GM21576 (cell line): Measurements from ENCODE around the gene INPP4B.
A peak's percentile ranks its signal among the peaks of the same experiment; 100 is the strongest.

Source experiments
- ATAC-seq: cut with Tn5 transposase; IDR thresholded peaks from one replicate; pipeline ENCODE4 v1.9.1; 2021; ENCODE audit warnings: mild to moderate bottlenecking, moderate library complexity; ENCODE audit not compliant: unreplicated experiment

The INPP4B gene

DNA sequence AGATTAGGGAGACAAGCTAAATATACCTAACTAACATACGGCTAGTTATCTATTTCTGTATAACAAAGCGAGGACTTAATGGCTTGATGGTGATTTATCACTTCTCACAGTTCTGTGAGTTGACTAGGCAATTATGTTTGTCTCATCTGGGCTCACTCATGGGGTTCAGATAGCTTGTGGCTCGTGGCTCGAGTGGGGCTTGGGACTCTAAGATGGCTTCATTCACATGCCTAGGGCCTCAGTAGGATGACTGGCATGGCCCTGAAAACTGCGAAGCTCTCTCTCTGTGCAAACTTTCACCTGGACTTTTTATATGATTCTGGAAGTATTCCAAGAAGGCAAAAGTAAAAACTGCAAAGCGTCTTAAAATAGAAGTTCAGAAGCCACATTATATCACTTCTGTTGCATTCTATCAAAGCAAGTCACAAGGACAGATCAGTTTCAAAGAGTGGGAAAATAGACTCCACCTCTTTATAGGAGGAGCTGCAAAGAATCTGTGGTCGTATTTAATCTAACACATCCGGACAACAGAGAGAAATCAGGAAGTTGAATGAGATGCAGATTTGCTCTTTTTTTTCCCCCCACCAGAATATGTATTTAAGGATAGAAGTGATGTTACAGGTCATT, 491.2 kb downstream of the INPP4B start:
- ATAC-seq, result no peak

DNA sequence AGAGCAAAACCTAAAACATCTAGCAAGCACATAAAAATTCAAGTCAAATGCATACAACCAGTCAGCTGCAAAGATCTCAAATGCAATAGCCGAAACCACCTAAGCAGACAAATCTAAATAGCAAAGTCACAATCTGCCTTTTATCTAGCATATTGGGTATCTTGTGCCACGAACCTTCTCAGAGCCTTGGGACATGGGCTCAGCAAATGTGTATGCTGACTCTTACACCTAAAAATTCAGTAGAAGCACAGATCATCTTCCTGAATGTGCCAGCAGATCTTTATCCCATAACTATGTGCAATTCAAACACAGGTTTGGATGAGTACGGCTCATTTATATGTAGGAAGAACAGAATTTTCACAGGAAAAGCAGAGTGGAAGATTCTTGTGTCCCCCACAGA, 492.1 kb downstream of the INPP4B start:
- no peak for ATAC-seq

DNA sequence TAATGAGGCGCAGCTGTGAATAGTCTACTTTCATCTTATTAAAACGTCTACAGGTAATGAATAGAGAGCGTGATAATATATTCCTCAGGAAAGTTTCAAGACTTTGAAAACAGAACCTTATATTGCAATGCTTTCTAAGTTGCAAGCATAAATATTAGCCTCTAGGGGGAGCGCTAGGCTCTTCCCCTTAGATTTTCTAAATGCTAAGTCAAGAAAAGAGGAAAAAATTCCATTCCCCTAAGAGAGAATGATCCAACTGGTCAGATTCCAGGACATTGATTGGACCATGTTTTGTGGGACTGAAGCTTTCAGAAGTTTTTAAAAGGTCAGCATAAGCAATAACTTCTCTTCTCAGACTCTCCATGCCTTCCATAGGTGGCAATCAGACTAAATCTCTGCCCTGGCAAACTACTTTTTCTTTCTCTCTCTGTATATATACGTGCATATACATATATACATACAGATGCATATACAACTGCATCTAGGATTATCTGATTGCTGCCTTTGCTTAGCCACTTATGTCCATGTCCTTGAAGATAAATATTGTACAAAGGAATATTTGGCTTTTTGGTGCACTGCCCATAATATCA, 492.9 kb downstream of the INPP4B start:
- peak; percentile 63 for ATAC-seq

DNA sequence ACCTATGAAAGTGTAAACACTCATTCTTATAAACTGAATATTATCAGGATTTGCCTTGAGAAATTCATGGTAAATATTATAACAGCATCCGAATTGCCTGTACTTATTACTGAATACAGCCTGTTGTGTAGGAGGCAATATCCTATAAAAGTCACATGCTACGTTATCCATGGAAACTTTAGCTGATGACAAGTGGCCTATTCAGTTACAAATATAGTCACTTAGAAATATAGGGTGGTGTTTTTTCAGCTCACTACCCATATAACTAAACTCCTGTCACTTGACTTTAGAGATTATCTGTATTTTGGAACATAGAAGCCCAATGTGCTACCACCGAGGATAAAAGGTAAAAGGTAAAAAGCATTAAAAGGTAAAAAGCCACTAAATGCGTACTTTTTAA, 493.4 kb downstream of the INPP4B start:
- ATAC-seq, result no peak

DNA sequence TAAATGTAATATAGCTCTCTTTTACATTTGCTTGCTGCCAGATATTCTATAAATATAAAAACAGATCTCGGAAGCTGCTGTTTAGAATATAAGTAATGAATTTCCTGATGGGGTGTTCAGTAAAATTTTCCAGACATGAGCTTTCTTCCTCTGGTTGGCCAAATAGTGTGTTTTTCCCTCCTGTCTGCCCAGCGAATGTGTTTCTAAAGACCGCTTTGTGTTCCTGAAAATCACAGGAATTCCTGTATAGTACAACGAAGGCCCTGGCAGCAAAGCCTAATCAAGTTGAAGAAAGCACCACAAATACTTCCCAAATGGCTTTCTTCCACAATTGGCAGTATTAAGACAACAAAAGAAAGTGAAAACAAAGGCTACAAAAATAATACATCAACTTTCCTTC, 494.1 kb downstream of the INPP4B start:
- ATAC-seq, result no peak

DNA sequence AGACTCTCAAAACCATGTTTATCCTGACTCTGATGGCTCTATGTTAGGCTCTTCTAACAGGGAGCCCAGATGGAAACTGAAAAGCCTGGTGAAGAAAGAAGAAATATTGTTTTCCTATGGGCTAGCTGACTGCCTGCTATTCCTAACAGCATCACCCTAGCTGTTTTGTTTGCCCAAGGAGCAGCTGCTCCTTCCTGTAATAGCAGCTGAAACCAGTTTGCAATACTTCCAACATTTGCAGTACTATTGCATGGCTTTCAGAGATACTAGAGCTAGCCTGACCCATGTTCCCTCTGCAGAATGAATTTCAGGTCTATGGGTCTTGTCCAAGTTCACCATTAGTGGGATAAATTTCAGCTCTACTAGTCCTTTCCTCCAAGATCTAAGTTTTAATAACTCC, 495.2 kb downstream of the INPP4B start:
- ATAC-seq, result no peak

DNA sequence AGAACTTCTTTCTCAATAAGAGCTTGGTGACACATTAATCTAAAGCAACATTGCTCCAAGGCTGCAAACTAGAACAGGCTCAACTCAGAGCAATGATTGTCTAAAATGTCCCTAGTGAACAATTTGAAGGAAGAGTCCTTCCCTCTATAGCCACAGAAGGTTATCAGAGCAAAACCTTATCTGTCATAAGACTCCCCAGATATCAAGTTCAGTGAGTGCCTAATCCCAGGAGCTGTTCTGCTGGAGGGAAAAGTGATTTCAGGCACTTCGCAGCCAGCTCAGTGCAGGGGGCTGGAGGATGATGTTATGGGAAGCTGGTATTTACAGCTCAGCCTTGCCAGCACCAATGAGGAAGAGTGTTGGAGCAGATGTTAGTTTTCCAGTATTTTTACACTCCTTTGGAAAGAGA, 497.5 kb downstream of the INPP4B start:
- no peak for ATAC-seq

DNA sequence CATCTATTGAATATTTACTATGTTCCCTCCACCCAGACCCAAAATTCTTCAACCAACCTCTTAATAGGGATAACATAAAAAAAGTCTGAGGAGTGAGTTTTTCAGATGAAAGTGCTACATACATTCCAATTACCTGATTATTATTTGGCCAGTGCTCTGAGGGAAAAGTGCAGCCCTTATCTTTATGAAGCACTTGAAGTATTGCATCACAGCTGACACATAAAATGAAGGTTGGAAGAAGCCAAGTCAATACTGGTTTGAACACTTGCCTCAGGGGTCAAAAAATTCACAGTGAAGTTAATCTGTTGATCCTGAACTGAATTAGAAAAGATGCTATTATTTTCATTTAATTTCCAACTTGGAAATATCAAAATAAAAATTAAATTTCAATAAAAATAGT, 498.9 kb downstream of the INPP4B start:
- no peak for ATAC-seq

DNA sequence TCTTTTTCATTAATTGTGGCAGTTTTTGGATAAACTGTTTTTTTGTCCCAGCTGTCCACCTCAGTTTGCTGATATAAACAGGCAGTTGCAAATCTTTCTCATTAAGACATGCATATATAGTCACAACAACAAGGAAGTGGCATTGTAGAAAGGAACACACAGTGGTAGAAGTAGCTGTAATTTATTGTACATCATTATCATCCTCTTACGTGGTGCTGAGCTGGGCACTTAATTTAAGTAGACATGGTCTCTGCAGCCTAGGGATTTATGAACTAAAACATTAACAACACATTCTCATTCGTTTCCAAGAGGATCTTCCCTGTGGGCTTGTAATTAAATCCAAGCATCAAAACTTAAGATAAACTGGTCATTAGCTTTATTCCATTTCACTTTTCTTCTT, 500.2 kb downstream of the INPP4B start:
- ATAC-seq, result no peak

DNA sequence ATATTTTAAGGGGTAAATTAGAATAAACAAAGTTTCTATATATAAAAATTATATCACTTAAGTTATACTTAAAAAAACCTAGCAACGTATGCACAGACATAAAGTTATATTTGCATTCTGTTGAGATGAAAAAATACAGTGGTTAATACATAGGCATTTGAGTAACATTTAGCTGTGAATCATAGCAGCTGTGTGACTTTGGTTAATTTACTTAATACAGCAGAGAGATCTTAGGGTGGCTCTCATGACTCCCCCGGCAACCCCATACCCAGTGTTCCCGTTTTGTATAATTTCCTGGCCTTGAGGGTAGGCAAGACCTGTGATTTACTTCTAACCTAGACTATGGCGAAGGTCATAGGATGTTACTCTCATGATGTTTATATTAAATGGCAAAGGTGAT, 504.8 kb downstream of the INPP4B start:
- ATAC-seq, result no peak

DNA sequence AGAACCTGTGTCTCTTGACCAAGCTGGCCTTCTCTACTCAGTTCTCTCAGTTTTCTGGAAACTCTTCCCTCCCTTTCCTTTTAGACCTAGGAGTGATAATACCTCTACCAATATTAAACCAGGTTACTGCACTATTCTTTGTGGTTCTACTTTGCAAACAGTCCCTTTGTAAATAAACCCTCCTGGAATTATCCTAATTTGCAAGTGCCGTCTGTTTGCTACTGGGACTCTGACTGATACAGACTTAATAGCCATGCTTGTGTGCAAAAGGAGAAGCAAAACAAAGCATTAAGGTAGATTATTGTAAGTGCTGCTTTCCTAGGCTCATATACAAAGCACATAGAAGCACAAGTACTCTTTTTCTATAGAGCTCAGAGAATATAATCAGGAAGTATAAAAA, 507.0 kb downstream of the INPP4B start:
- no peak for ATAC-seq

DNA sequence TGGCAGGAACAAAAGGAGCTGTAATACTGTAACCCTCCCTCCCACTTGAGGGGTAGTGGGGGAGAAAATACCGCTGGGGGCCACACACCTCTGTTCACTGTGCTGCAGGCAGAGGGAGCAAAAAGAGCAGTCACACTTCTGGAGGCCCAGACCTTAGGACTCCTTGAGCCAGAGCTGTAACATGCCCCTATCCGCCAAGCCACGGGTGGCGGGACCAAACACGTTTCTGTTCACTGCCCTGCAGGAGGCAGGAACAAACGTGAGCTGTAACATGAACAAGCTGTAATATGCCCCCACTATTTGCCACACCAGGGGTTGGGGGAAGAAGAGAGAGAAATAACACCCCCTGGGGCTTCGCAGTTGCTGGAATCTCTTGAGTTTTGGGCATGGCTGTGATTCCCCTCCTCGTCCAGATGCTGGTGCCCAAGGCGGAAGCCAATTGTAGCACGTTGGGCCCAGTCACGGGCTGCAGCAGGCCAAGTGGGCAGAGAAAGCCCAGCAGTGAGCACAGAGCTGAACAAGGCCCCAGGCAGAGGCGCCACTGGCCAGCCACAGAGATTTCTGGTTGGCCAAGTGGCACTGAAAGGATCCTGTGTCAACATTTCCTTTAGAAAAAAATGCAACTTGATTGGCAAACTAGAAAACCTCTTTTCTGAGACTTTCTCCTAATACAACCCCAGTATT, 509.7 kb downstream of the INPP4B start:
- no peak for ATAC-seq

DNA sequence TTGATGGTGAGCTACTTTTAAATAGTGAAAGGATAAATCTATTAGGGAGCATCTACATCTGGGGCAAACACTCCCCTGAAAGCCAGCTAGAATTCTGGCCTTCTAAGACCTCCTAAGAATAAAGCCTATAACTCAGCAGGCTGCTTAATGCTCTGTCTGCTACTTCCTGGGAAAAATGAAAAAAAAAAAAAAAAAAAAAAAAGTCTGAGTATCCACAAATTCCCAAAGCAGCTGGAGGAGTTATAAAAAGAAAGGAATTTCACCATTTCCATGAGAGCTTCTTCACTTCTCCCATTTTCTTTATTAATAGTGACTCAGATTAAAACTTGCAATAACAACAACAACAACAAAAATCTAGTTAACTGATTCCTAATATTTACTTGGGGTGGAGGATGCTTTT, 511.2 kb downstream of the INPP4B start:
- no peak for ATAC-seq

DNA sequence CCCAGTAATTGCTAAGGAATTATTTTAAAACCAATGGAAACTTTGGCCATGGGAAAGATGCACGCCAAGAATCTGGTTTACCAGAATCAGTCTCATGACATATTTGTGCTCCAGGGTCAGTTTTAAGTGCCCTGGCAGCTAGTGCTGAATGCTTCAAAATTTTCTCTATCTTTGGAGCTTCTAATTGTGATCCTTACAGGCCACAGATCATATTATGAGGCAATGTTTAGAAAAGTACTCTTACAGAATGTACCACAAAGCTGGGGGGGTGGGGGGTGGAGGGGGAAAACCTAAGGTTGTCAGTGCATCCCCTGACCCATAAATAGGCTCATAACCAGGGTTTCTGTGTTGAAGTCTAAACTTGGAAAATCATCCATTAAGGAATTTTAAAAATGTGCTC, 514.5 kb downstream of the INPP4B start:
- no peak for ATAC-seq

DNA sequence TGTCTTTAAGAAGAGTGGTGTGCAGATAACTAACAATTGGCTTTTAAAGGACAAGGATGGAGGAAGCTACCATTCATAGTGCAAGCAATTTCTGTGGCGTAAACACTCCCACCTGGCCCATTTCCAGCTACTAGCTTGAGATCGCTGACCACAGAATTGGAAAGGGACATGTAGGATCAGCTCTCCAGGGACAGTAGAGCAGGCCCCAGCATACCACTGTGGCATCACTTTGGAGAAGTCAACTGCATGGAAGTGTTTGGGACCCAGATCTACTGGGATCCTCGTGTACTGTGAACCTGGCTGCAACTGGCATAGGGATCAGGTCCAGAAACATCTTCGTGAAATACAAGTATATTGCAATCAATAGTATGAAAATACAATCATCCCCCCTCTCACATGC, 515.0 kb downstream of the INPP4B start:
- no peak for ATAC-seq

DNA sequence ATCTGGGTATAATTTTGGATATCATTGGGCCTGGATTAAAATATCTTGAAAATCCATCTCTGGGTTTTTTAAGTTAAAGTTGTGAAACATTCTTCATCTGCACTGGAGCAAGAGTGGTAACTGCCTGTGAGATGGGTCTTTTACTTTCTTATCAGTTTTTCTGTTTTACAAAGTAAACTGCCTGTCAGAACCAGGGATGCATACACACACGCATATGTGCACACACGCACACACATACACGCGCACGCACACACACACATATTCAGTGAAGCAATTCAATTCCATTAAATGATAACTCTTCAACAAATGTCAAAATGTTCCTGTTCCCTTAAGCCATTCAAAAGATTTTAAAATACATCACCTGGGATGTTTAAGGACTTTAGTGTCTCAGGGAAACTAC, 515.8 kb downstream of the INPP4B start:
- ATAC-seq, result no peak

DNA sequence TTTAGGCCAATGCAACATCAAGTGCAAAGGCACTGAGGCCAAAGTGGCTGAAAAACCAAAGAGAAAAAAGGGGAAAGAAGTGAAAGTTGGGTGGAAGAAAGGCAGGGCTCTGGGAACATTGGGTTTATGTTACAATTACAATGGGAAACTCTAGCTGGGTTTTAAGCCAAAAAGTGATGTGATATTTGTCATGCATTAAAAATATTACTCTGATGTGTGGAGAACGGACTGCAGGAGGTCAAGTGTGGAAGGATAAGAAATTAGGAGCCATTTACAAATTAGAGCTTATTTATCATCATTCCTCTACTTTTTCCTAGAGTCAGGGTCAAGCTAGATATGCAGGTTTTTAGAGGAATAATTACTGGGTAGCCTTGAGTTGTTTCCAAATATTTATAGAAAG, 516.8 kb downstream of the INPP4B start:
- ATAC-seq, result no peak

DNA sequence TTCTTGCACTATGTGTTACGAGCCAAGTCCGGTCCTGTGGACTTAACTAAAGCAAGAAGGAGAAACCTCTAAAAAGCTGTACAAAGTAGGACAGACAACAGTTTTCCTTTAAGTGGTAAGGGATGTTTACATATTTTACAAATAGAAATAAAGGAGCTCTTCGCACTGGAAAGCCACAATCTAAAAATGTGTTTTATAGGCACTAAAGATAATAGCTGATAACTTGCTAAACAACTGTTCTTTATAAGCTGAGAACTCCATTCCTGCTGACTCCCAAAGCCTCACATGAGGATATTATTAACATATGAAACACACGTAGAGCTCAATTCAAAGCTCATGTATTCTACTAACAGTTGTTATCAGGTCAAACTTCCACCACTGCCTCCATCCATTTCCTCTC, 519.9 kb downstream of the INPP4B start:
- ATAC-seq, result no peak

DNA sequence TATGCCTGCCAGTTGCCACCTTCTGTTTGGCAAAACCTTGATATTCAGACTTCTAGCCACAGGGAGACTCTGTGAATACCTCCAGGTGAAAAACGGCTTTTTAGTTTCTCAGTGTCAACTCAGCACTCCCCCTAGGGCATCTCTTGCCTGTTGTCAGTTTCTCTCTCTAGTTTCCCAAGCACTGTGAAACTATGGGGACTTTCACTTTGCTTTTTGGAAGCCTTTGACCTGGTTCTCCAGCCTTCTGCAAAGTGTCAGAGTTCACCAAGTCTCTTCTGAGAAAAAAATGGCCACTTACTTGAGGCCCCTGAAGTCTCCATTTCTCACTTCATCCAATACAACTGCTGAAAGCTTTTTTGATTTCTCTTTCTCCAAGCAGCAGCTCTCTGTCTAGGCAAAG, 521.5 kb downstream of the INPP4B start:
- ATAC-seq, result peak; percentile 56

DNA sequence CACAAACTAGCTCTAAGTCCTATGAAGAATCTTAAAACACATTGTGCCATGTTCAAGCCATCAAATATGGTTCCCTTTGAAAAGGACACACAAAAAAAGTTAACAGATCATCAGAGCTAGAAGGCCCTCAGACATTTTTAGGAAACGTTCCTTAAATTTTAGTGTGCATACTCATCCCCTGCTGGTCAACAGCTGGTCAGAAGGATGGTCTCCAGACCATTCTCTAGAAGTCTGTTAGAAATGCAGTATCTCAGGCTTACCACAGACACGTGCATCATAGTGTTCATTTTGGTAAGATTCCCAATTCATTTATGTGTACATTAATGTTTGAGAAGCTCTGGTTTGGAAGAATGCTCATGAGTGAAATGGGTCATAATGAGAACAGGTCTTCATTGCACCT, 523.1 kb downstream of the INPP4B start:
- no peak for ATAC-seq

DNA sequence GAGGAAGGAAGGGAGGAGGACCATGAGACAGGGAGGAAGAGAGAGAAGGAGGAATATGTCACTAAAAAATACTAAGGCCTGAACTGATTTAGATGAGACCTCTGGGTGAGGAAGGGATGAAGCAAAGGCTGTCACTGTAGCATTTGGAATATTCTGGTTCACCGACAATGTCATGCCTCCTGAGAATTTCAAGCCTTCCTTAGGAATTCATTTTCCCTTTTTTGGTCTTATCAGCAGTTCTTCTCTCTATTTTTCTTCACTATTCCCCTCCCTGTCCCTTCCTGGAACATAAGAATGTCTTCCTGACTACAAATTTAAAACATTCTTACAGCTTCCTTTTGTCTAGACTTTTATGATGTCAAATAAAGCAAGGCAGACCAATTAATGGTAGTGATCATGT, 527.8 kb downstream of the INPP4B start:
- no peak for ATAC-seq

DNA sequence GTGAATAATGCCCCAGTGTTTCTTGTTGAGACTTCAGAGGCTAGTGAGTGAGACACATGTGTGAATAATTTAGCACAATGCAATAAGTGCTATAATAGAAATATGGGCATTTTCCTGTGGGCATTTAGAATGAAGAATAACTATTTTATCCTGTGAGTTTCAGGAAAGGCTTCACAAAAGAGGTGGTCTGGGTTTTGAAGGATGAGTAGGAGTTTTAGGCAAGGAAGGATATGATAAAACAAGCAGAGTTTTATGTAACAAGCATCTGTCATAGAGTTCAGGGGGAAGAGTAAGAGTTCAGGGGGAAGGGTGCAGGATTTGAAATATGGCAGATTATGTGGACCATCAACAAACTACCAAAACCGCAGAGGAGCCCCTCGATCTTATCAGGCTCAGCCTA, 529.2 kb downstream of the INPP4B start:
- ATAC-seq, result no peak

DNA sequence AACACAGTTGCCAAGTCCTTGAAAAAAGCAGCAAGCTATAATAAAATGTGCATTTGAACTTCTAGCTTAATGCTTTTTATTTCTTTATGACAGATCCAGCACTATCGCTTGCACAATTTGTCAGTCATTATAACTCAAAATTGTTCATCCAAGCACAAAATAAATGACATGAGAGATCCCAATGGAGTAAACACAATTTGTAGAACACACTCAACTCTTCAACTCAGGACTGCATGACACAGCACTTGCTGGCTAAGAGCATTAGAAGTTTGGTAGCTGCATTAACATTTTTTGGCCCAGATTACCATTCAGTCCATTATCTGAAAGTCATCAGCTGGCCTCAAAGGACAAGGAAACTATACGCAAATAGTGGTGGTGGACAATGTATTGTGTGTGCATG, 530.1 kb downstream of the INPP4B start:
- ATAC-seq, result no peak
